Measurements from ENCODE around the gene OMA1.

DNA sequence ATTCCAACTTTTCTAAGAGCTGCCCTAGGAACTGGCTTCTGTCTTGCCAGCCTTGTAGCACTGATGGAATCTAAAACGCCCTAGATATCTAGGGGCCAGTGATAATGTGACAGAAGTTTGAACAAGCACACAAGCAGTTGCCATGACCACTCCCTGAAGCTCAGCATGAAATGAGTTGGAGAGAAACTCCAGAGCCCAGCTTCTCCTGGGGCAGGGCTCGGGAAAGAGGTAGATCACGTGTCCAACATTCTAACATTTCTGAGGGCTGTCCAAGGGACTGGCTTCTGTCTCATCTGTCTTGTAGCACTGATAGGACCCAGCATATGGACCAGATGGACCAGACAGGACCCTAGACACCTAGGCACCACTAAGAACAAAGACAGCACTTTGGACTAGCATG lies 37.9 kb downstream of the OMA1 start:
- TF ChIP-seq, protein P1, sequence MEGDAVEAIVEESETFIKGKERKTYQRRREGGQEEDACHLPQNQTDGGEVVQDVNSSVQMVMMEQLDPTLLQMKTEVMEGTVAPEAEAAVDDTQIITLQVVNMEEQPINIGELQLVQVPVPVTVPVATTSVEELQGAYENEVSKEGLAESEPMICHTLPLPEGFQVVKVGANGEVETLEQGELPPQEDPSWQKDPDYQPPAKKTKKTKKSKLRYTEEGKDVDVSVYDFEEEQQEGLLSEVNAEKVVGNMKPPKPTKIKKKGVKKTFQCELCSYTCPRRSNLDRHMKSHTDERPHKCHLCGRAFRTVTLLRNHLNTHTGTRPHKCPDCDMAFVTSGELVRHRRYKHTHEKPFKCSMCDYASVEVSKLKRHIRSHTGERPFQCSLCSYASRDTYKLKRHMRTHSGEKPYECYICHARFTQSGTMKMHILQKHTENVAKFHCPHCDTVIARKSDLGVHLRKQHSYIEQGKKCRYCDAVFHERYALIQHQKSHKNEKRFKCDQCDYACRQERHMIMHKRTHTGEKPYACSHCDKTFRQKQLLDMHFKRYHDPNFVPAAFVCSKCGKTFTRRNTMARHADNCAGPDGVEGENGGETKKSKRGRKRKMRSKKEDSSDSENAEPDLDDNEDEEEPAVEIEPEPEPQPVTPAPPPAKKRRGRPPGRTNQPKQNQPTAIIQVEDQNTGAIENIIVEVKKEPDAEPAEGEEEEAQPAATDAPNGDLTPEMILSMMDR (optimal IDR thresholded peaks at IDR 0.05 in 1 of 3, IDR thresholded peaks at IDR 0.05 in 1 of 3, conservative IDR thresholded peaks at IDR 0.05 in 1 of 3; ENCODE audit: extremely low read depth in 1 of 3, insufficient read depth in 2 of 3, low read length in 3 of 3), result no peak
- TF ChIP-seq EZH2 (IDR thresholded peaks at IDR 0.05; ENCODE audit: low read length), result no peak

Data from keratinocyte (primary cell).